Right atrium auricular region (tissue), 2 donors: ENCODE measurements around the gene CACTIN. TPM values are rescaled to one million over a fixed set of nuclear protein-coding genes. Genes with fewer than 3 reads are reported as not detected.
A peak's percentile ranks its signal among the peaks of the same experiment; 100 is the strongest.

ENCODE experiments used
- DNase-seq: peaks from one replicate; pipeline ENCODE4 v3.0.0-alpha.2; 2019; ENCODE audit warnings: low spot score
- H3K27ac ChIP-seq, 2 donors: fragments of 200-600 bp; sonication (generic); 1 replicate in 1 of 2; 2 replicates in 1 of 2; pipeline ENCODE4 v1.5.1; 2016 to 2019
- H3K27me3 ChIP-seq, 2 donors: fragments of 200-600 bp; sonication (generic); one replicate each; pipeline versions ENCODE4 v1.5.1 to v1.6.0; 2017 to 2019
- H3K36me3 ChIP-seq: fragments of 200-600 bp; sonication (generic); one replicate; pipeline ENCODE4 v1.5.1; 2016
- H3K4me1 ChIP-seq, 2 donors: fragments of 200-600 bp; sonication (generic); one replicate each; pipeline versions ENCODE4 v1.5.1 to v1.6.0; 2017 to 2019
- H3K4me3 ChIP-seq, 2 donors: fragments of 200-600 bp; sonication (generic); 1 replicate in 1 of 2; 2 replicates in 1 of 2; pipeline ENCODE4 v1.5.1; 2017 to 2019; ENCODE audit warnings: mild to moderate bottlenecking in 1 of 2, moderate library complexity in 1 of 2
- H3K9me3 ChIP-seq, 2 donors: fragments of 200-600 bp; sonication (generic); one replicate each; pipeline ENCODE4 v1.5.1; 2019
- CTCF ChIP-seq, 2 donors: fragments of 200-600 bp; sonication (generic); IDR thresholded peaks; one replicate each; pipeline ENCODE4 v1.5.1; 2019; ENCODE audit warnings: antibody characterized with exemption in 2 of 2
- total RNA-seq, 2 donors: library from RNA; depleted of rRNA; stranded (reverse); fragments of >200 nt; gene quantifications; one replicate each; pipeline ENCODE4 v1.1.0, GENCODE V29; 2016

The CACTIN gene
- total RNA-seq, 2 donors from 2014 or later, result 11.2 to 22.8 TPM

DNA sequence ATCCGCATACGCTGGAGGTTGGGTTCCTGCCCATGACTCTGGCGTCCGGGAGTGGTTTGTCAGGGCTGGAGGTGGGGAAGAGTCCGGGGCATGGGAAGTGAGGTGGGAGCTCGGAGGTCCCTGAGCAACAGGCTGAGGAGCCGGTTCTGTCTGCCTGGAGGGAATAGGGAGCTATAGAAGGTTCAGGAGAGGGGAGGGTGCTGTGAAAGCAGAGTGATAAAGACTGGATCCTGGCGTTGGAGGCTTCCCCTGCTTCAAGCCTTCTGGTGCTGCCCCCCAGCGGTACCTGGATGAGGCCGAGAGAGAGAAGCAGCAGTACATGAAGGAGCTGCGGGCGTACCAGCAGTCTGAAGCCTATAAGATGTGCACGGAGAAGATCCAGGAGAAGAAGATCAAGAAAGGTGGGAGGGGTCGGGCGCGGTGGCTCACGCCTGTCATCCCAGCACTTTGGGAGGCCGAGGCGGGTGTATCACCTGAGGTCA, 51.3 kb downstream of the CACTIN start:
- H3K27me3 ChIP-seq, result no peaks in the 10 kb centered on the region
- peaks cover 5% of the 10 kb centered on the region for H3K36me3 ChIP-seq
- TF ChIP-seq CTCF (IDR thresholded peaks at IDR 0.05), result no peak
- peaks cover 0 to 28% of the 10 kb centered on the region in 2 donors for H3K4me1 ChIP-seq
- no peak overlapping the region for H3K4me3 ChIP-seq
- no peak for DNase-seq
- no peaks in the 10 kb centered on the region for H3K9me3 ChIP-seq
- no peak overlapping the region for H3K27ac ChIP-seq

DNA sequence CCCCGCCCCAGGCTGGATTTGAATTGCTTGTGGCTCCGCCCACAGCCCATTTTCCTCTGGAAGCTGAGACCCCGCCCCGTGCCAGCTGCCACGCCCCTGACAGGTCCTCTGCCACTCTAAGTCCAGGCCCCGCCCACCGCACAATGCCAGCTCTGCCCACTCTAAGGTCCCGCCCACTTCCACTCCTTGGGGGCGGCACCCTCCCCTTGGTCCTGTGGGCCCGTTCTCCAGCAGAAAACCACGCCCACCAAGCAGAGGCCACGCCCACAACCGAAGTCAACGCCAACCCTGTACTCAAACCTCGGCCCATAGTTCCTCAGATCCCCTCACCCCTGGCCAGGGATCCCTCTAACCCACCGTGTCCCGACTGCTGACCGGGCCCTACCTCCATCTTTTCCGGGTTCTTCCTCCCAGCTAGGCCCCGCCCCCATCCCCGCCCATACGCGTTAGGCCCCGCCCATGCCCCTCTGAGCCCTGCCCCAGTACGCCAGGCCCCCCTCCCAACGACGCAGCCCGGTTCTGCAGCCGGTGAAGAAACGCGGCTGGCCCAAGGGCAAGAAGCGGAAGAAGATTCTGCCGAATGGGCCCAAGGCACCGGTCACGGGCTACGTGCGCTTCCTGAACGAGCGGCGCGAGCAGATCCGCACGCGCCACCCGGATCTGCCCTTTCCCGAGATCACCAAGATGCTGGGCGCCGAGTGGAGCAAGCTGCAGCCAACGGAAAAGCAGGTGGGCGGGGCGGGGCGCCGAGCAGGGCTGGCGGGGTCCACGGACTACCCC, 52.5 kb downstream of the CACTIN start:
- Histone ChIP-seq H3K4me3 (peak overlapping the region; percentile 62 to 99), H3K4me1 (peaks cover 0 to 28% of the 10 kb centered on the region in 2 donors), H3K27me3 (no peaks in the 10 kb centered on the region), H3K9me3 (no peaks in the 10 kb centered on the region), H3K27ac (no peak overlapping the region), H3K36me3 (peaks cover 5% of the 10 kb centered on the region)
- DNase-seq, result peak; percentile 75
- TF ChIP-seq CTCF (IDR thresholded peaks at IDR 0.05), result no peak

DNA sequence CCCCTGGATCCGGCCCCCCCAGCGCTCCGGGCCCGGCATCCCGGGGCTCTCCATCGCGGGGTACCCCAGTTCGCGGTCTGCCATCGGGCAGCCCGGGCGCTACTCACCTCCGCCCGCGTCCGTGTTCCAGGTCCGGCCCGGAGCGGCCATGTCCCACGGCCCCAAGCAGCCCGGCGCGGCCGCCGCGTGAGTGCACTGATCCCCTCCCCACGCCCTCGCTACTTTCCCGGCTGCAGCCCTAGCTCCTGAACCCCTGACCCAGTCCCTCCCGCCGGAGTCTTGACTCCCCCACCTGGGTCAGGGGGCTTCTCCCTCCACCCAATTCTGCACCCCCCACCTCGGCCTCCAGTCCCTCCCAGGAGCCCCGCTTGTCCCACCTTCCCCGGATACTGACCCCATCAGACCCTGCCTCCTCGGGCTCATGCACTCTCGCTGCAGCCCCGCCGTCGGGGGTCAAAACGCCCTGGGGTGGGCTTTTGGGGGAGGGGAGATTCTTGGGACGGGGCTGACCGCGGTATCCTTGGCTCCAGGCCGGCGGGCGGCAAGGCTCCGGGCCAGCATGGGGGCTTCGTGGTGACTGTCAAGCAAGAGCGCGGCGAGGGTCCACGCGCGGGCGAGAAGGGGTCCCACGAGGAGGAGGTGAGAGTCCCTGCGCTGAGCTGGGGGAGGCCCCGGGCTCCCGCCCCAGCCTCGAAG, 53.3 kb downstream of the CACTIN start:
- peak overlapping the region; percentile 55 to 84 for H3K27ac ChIP-seq
- TF ChIP-seq CTCF (IDR thresholded peaks at IDR 0.05), result no peak
- H3K4me3 ChIP-seq, result peak overlapping the region; percentile 62 to 99
- no peak for DNase-seq
- no peaks in the 10 kb centered on the region for H3K9me3 ChIP-seq
- H3K27me3 ChIP-seq, result no peaks in the 10 kb centered on the region
- H3K36me3 ChIP-seq, result peaks cover 5% of the 10 kb centered on the region
- H3K4me1 ChIP-seq, result peaks cover 0 to 28% of the 10 kb centered on the region in 2 donors

GRCh38 chr19:3572855-3573161, 53.8 kb downstream of the CACTIN start, which contains the start of gene HMG20B:
HMG20B (plus strand) TSS chr19:3572944; CDS start chr19:3573310, 366 bp downstream.
- no peaks in the 10 kb centered on the region for H3K9me3 ChIP-seq
- DNase-seq, result no peak
- peaks cover 0 to 28% of the 10 kb centered on the region in 2 donors for H3K4me1 ChIP-seq
- H3K27ac ChIP-seq, result peak within 1 kb of the TSS; percentile 55 to 84
- H3K36me3 ChIP-seq, result peaks cover 5% of the 10 kb centered on the region
- H3K27me3 ChIP-seq, result no peaks in the 10 kb centered on the region
- TF ChIP-seq CTCF (IDR thresholded peaks at IDR 0.05), result no peak
- H3K4me3 ChIP-seq, result peak within 1 kb of the TSS; percentile 62 to 99

DNA sequence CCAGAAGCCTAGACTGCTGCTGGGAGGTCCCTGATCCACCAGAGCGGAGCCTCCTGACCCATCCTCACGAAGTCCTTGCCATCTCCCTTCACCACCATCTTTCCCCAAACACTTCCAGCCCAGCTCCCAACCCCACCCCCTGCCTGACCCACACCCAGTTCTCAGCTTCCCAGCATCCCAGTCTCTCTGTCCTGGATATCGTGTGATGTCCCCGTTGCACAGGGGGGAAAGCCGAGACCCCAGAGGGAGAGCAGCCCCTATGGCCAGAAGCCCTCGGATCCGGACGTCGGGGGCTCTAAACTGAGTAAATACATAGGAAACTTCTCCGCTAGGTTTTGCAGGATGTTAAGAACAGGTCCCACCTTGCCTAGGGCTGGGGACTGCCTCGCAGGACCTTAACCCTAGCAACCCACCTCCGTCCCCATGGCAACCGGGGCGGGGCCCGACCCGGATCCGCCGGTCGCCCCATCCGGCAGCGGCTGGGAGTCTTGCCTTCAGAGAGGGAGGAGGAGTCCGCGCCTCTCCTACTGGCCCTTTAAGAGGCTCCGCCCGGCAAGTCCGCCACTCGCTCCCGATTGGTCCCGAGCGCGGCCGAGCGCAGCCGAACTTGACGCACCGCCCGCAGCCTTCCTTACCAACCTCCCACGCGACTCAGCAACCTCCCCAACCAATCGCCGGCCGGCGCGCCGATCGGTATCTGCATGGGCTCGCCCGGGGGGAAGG, 54.3 kb downstream of the CACTIN start:
- DNase-seq, result peak; percentile 100
- TF ChIP-seq CTCF (IDR thresholded peaks at IDR 0.05), result no peak
- peak overlapping the region; percentile 62 to 99 for H3K4me3 ChIP-seq
- peak overlapping the region in 1 of 2 donors; percentile 84 for H3K27ac ChIP-seq
- H3K27me3 ChIP-seq, result no peaks in the 10 kb centered on the region
- peaks cover 5% of the 10 kb centered on the region for H3K36me3 ChIP-seq
- peaks cover 0 to 28% of the 10 kb centered on the region in 2 donors for H3K4me1 ChIP-seq
- no peaks in the 10 kb centered on the region for H3K9me3 ChIP-seq
